ENCODE data around the gene SAA1.

Gene SAA1

DNA sequence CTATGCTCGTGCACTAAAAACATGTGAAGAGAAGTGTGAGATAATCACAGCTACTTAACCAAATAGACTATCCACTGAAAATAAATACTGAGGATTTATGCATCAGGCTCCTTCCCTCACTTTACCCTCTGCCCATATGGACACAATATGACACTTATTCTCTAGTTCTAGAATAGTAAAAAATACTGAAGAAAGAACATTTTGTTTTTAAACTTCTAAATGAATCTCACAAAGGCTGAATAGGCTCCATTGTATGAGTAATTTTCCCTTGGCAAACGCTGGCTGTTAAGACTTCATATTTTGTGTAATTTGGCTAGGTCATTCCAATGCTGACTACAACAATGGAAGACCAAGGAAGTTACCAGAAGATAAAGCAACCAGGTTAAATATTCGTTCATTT is 45.9 kb downstream of the SAA1 start:
- DNase-seq = no peak

DNA sequence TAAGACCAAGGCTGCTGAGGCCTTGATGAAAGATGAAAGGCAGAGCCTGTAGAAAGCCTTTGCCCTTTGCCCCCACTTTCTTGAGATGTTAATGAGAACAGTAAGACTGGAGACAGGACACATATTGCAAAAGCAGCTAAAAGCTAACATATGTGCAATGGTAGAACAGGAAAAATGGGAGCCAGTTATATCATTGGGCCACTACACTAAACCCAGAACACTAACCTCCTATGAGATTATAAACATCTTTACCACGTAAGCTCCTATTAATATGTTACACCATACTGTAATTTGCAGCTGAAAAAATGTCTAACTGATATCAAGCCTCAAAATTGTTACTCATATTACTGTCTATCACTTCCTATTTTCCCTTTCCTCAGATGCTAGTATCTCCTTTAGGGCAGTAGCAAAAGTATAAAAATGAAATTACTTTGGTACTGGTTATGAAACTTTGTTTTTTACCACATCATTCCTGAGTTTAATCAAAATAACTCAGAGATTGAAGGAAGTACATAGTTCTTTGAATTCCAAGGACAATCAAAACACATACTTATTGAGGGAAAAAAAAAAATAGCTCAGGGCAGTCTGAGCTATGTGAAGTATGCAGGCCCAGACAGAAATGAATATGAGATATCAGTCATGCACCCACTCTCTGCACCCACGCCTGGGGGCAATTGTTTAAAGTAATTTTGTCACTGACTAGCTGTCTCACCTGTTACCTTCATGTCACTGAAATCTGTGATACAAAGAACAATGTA is 46.8 kb downstream of the SAA1 start:
- no peak for DNase-seq

DNA sequence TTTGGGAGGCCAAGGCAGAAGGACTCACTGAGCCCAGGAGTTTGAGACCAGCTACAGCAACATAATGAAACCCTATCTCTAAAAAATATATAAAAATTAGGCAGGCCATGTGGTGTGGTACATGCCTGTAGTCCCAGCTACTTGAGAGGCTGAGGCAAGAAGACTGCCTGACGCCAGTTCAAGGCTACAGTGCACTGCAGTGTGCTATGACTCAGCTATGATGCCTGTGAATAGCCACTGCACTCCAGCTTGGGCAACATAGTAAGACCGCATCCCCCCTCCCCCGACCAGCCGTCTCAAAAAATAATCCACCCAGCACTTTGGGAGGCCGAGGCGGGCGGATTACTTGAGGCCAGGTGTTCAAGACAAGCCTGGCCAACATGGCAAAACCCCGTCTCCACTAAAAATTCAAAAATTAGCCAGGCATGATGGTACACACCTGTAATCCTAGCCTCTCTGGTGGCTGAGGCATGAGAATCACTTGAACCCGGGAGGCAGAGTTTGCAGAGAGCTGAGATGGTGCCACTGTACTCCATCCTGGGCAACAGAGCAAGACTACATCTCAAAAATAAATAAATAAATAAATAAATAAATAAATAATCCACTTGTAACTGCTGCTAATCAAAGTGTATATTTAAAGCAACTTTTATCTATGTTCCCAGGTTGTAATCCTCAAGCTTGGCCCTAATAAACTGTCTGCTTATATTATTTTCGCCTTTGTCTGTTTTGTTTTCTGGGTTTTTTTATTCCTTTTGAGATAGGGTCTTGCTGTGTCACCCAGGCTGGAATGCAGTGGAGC is 48.1 kb downstream of the SAA1 start:
- no peak for DNase-seq

DNA sequence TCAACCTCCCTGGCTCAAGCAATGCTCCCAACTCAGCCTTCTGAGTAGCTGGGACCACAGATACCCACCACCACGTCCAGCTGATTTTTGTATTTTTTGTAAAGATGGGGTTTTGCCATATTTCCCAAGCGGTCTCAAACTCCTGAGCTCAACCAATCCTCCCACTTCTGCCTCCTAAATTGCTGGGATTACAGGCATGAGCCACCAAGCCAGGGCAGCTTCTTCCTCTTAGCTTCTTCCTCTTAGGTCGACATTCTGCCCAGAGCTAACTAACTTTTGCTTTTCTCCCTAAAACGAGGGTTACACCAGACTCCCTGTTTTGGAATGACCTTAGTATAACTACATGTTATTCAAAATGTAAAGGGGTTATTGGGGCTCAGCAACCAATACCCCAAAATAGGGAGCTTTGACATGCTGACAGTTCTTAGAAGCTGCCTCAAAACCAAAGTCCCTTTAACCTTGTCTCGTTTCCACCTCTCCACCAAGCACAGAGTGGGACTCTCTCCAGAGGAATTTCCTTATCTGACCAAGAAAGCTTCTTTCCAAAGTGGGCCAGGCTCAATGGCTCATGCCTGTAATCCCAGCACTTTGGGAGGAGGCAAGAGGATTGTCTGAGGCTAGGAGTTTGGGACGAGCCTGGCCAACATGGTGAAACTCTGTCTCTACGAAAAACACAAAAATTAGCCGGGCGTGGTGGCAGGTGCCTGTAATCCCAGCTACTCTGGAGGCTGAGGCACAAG is 48.9 kb downstream of the SAA1 start:
- no peak for DNase-seq

DNA sequence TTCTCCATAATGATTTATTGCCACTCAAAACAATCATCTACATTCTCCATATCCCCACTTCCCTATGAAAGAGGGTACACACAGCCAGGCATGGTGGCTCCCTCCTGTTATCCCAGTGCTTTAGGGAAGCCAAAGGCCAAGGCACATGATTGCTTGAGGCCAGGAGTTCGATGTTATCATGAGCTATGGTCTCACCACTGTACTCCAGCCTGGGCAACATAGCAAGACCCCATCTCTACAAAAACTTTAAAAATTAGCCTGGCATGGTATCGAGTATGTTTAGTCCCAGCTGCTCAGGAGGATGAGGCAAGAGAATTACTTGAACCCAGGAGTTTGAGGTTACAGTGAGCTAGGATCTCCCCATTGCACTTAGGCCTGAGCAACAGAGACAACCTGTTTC is 49.8 kb downstream of the SAA1 start:
- no peak for DNase-seq

DNA sequence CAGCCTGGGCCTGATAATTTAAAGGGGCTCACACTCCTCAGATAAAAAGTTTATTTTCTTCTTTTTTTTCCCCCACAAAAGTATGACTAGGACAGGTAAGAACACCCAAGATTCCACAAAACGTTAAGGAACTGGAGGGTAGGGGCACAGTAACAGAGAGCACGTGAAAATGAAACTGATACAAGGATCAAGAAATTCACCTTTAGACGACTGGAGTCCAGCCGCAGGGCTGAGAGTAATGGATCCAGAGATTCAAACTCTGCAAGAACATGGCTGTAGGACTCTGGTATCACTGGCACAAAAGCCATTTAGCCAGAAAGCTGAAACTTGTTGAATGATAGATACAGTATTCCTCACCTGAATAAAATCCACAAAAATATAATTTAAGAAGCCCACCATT is 51.5 kb downstream of the SAA1 start:
- no peak for DNase-seq

Measured in activated CD4-positive, alpha-beta T cell treated with anti-CD3 and anti-CD28 coated beads, Interleukin-2, amount 50 U/mL, for 1 hour (primary cell).